Measurements from ENCODE around the gene CARD16. TPM values are rescaled to one million over a fixed set of nuclear protein-coding genes. Genes with fewer than 3 reads are reported as not detected.
"Not testable (repeated sequence)": the region's sequence is repeated elsewhere in the genome, so short reads cannot be mapped to it uniquely, and the experiment has no call there.

CARD16 gene
- total RNA-seq, 2 donors from 2014 or later, result not detected

DNA sequence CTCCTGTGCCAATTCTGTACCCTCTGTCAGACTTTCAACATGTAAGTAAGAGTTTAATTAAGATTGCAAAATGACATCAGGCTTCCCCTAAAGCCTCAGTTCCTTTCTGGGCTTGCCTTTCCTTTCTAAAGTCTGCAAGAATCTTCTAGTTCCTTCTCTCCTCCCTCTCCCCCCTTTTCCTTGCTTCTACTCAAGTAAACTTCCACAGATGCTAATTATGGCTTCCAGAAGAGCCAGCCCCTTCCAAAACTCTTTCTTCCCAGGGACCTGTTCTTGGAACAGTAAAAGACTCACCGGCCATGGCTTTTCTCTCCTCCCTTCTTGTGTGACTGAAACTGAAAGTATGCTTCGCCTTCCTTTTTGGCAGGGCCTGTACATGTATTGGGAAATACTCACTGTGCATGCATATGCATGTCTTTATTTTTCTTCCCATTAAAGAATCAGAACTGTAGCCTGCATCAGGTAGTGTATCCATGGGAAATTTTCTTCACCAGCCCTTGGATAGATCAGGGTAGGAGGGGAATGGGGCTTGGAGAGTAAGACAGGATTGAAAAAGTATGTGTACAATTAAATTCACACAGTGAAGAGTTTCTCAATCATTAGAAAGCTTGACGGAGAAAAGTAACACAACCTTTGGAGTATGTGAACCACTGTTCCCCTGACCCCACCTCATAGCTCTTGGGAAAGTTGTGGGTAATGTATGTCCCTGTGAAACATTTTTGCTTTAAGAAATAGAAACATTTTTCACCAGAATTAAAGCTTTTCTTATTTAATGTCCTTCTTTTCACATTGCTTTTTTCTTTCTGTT, 10.1 kb downstream of the CARD16 start, which contains the start of gene CASP1:
TSS of gene CASP1 (minus strand) at position 332 of the 808 bp plus-strand sequence. CDS start at position 301, 31 bp downstream.
- Mint-ChIP-seq H3K4me3 (no peak within 1 kb of the TSS), H3K27me3 (ENCODE audit: insufficient read depth) (no peaks in the 10 kb centered on the region), H3K4me1 (no peaks in the 10 kb centered on the region), H3K36me3 (ENCODE audit: low read depth) (no peaks in the 10 kb centered on the region), H3K9me3 (no peaks in the 10 kb centered on the region), H3K27ac (no peak within 1 kb of the TSS)
- Histone ChIP-seq H3K9ac (ENCODE audit: extremely low read depth, low read length, poor library complexity, severe bottlenecking) (no peak within 1 kb of the TSS), H3K27ac (ENCODE audit: low read depth, low read length) (no peak within 1 kb of the TSS), H3K36me3 (ENCODE audit: control insufficient read depth, insufficient read depth, low read length) (no peaks in the 10 kb centered on the region), H3K27me3 (ENCODE audit: control insufficient read depth, insufficient read depth, low read length, poor library complexity, severe bottlenecking) (no peaks in the 10 kb centered on the region), H3K9me3 (ENCODE audit: control insufficient read depth, low read length) (no peaks in the 10 kb centered on the region), H3K4me1 (ENCODE audit: control insufficient read depth, insufficient read depth, low read length) (no peaks in the 10 kb centered on the region), H3K4me3 (ENCODE audit: low read length) (no peak within 1 kb of the TSS)
- TF ChIP-seq CTCF (conservative IDR thresholded peaks at IDR 0.05), result no peak
- 89% methylated on average over 3 of the region's 3 CpGs; no CpG with 5 or more reads in 1 of the 2 experiments for whole genome bisulfite sequencing, 2 experiments (ENCODE audit: insufficient coverage in 1 of 2, insufficient read length in 1 of 2)
- no peak for DNase-seq

DNA sequence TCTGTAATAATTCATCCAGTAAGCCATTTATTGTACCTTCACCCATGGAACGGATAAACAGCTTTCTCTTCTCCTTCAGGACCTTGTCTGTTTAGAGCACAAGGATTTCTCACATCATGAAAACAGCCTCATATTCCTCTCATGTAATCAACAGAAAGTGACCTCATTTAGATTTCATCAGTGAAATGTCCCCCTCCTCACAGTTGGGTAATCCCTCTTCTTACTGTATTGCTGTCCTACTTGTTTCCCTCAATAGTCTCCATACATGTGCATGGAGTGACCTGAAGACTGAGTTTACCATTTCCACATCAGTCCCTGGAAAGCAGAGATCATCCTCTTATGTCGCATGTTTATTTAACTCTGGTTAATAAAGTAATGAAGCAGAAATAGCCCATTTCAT, 10.7 kb downstream of the CARD16 start:
- not testable (repeated sequence) for H3K27me3 Mint-ChIP-seq (ENCODE audit: insufficient read depth); H3K27me3 ChIP-seq (ENCODE audit: control insufficient read depth, insufficient read depth, low read length, poor library complexity, severe bottlenecking); H3K9ac ChIP-seq (ENCODE audit: extremely low read depth, low read length, poor library complexity, severe bottlenecking); H3K36me3 ChIP-seq (ENCODE audit: control insufficient read depth, insufficient read depth, low read length); DNase-seq; H3K4me3 Mint-ChIP-seq; H3K27ac ChIP-seq (ENCODE audit: low read depth, low read length); H3K9me3 Mint-ChIP-seq; H3K4me3 ChIP-seq (ENCODE audit: low read length); H3K27ac Mint-ChIP-seq; H3K4me1 ChIP-seq (ENCODE audit: control insufficient read depth, insufficient read depth, low read length); H3K9me3 ChIP-seq (ENCODE audit: control insufficient read depth, low read length); H3K4me1 Mint-ChIP-seq; H3K36me3 Mint-ChIP-seq (ENCODE audit: low read depth)
- WGBS, 2 experiments (ENCODE audit: insufficient coverage in 1 of 2, insufficient read length in 1 of 2), result 83 to 91% methylated on average over 1 to 2 of the region's 2 CpGs

GRCh38 chr11:105033781-105034180, 11.4 kb downstream of the CARD16 start:
- no peaks in the 10 kb centered on the region for H3K4me1 Mint-ChIP-seq
- no peak overlapping the region for H3K4me3 Mint-ChIP-seq
- H3K27ac Mint-ChIP-seq, result no peak overlapping the region
- no peaks in the 10 kb centered on the region for H3K9me3 Mint-ChIP-seq
- no peak for TF ChIP-seq CTCF (conservative IDR thresholded peaks at IDR 0.05)
- no peaks in the 10 kb centered on the region for H3K27me3 ChIP-seq (ENCODE audit: control insufficient read depth, insufficient read depth, low read length, poor library complexity, severe bottlenecking)
- H3K4me3 ChIP-seq (ENCODE audit: low read length), result no peak overlapping the region
- no peaks in the 10 kb centered on the region for H3K27me3 Mint-ChIP-seq (ENCODE audit: insufficient read depth)
- H3K4me1 ChIP-seq (ENCODE audit: control insufficient read depth, insufficient read depth, low read length), result no peaks in the 10 kb centered on the region
- H3K36me3 Mint-ChIP-seq (ENCODE audit: low read depth), result no peaks in the 10 kb centered on the region
- no peak for DNase-seq
- no peaks in the 10 kb centered on the region for H3K36me3 ChIP-seq (ENCODE audit: control insufficient read depth, insufficient read depth, low read length)
- H3K27ac ChIP-seq (ENCODE audit: low read depth, low read length), result no peak overlapping the region
- no peak overlapping the region for H3K9ac ChIP-seq (ENCODE audit: extremely low read depth, low read length, poor library complexity, severe bottlenecking)
- H3K9me3 ChIP-seq (ENCODE audit: control insufficient read depth, low read length), result no peaks in the 10 kb centered on the region
- WGBS, 2 experiments (ENCODE audit: insufficient coverage in 1 of 2, insufficient read length in 1 of 2), result 86 to 100% methylated on average over 1 of the region's 1 CpG

Data from endodermal cell (in vitro differentiated cells).